Liver (tissue), 3 donors: ENCODE data around the gene PELI2.

Experiments
- ATF3 ChIP-seq: IDR thresholded peaks from 2 replicates; pipeline ENCODE4 v1.6.1; 2016; ENCODE audit warnings: antibody characterized with exemption
- CTCF ChIP-seq: fragments of 150-350 bp; IDR thresholded peaks from 2 replicates; pipeline ENCODE4 v1.5.1; 2017; ENCODE audit warnings: improper control_type of control experiment, low read depth, low read length; ENCODE audit not compliant: missing input control
- FOXA1 ChIP-seq: IDR thresholded peaks from 2 replicates; pipeline ENCODE4 v1.6.1; 2016; ENCODE audit warnings: antibody characterized with exemption
- GABPA ChIP-seq, 2 donors: IDR thresholded peaks in 1 of 2; conservative IDR thresholded peaks in 1 of 2; 2 replicates each; pipeline ENCODE4 v1.6.1; 2016; ENCODE audit warnings: antibody characterized with exemption in 2 of 2, mild to moderate bottlenecking in 1 of 2, moderate library complexity in 1 of 2
- NR2F2 ChIP-seq: IDR thresholded peaks from 2 replicates; pipeline ENCODE4 v1.6.1; 2016; ENCODE audit warnings: antibody characterized with exemption
- RAD21 ChIP-seq, 2 donors: IDR thresholded peaks; 2 replicates each; pipeline ENCODE4 v1.6.1; 2016; ENCODE audit warnings: antibody characterized with exemption in 2 of 2, mild to moderate bottlenecking in 2 of 2
- RXRA ChIP-seq, 2 donors: IDR thresholded peaks; 2 replicates each; pipeline ENCODE4 v1.6.1; 2017 to 2018; ENCODE audit warnings: antibody characterized with exemption in 2 of 2, mild to moderate bottlenecking in 1 of 2
- SP1 ChIP-seq: IDR thresholded peaks from 2 replicates; pipeline ENCODE4 v1.6.1; 2018; ENCODE audit warnings: antibody characterized with exemption, mild to moderate bottlenecking
- YY1 ChIP-seq: IDR thresholded peaks from 2 replicates; pipeline ENCODE4 v1.6.1; 2016; ENCODE audit warnings: antibody characterized with exemption, mild to moderate bottlenecking
- donor health status: healthy.
- donor health status: healthy.

- TF ChIP-seq CTCF, result no peak
- no peak for TF ChIP-seq SP1
- no peak for TF ChIP-seq GABPA (IDR thresholded peaks at IDR 0.05 in 1 of 2, conservative IDR thresholded peaks at IDR 0.05 in 1 of 2)
- TF ChIP-seq NR2F2, result no peak
- no peak for TF ChIP-seq RAD21 (IDR thresholded peaks at IDR 0.05)
- TF ChIP-seq ATF3, result no peak
- TF ChIP-seq FOXA1, result no peak
- no peak for TF ChIP-seq RXRA (IDR thresholded peaks at IDR 0.05)
- no peak for TF ChIP-seq YY1
Observed at GRCh38 chr14:56262530-56262929, 144.3 kb downstream of the PELI2 start.
